Measurements from ENCODE around the gene STXBP4. TPM values are rescaled to one million over a fixed set of nuclear protein-coding genes. Genes with fewer than 3 reads are reported as not detected.
"Not testable (repeated sequence)": the region's sequence is repeated elsewhere in the genome, so short reads cannot be mapped to it uniquely, and the experiment has no call there.

The STXBP4 gene
- total RNA-seq, 2 experiments from 2014 or later, result 7.6 to 7.9 TPM

DNA sequence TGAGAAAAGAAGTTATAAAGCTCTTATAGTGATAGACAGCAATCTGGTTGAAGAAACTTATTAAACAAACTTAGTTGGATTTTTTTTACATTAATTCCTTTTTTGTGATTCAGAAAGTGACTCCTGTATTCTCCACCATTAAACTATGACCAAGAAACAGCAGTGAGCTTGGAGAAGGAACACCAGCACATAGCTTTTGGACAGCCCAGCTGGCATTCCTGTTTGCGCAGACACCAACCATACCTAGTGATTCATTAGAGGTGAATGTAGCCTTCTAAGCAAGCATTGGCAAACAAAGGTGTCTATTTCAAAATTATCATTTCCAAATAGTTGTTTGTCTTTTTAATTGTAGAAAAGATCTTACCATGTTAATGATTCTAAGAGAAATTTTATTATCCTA lies 94.4 kb downstream of the STXBP4 start:
- POLR2A ChIA-PET, result no interaction called here
- H3K27ac Mint-ChIP-seq, result no peak overlapping the region
- H3K36me3 Mint-ChIP-seq (ENCODE audit: low read depth), result no peaks in the 10 kb centered on the region

DNA sequence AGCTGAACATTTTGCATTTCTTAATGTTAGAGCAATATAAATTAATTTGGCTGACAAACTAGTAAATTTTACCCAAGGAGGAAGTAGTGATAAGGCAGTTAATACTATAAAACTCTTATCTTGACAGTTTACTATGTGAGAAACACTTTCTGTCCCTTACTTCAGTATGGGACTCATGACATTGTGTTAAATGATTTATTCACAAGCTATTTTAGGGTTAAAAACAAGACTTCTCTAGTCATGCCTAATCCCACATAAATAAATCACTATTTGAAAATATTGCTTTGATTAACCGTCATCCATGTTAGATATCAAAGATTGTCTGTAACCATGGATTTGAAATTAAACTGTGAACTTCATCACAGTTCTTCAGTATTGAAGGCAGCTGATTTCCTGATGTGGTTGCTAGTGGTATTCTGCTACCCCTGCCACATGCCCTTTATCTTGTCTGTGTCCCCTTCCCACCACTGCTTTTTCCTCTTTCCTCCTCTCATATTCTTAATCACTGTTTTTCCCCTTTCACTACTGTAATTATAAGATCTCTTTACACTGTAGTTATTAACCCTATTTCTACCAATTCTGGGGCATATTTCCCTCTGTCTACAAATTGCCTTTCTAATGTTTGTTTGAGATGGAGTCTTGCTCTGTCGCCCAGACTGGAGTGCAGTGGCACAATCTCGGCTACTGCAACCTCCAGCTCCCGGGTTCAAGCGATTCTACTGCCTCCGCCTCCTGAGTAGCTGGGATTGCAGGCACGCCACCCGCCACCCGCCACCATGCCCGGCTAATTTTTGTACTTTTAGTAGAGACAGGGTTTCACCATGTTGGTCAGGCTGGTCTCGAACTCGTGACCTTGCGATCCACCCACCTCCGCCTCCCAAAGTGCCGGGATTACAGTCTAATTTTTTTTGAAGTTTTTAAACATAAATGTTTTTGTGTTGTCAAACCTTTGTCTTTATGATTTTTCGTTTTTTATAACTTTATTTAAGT lies 95.6 kb downstream of the STXBP4 start:
- Mint-ChIP-seq H3K4me1 (ENCODE audit: low read depth) (no peaks in the 10 kb centered on the region), H3K36me3 (ENCODE audit: low read depth) (no peaks in the 10 kb centered on the region), H3K4me3 (no peak overlapping the region), H3K27me3 (ENCODE audit: low read depth) (no peaks in the 10 kb centered on the region), H3K27ac (no peak overlapping the region), H3K9me3 (ENCODE audit: insufficient read depth) (no peaks in the 10 kb centered on the region)
- no peak for DNase-seq
- no peak for ATAC-seq
- POLR2A ChIA-PET, result no interaction called here
- CTCF ChIA-PET, result no interaction called here

More for the DNA sequence above, 94.4 kb downstream of the STXBP4 start:
- Mint-ChIP-seq H3K27me3 (ENCODE audit: low read depth) (no peaks in the 10 kb centered on the region), H3K9me3 (ENCODE audit: insufficient read depth) (no peaks in the 10 kb centered on the region), H3K4me1 (ENCODE audit: low read depth) (no peaks in the 10 kb centered on the region), H3K4me3 (no peak overlapping the region)
- CTCF ChIA-PET, result no interaction called here
- DNase-seq (no peak), ATAC-seq (no peak)

DNA sequence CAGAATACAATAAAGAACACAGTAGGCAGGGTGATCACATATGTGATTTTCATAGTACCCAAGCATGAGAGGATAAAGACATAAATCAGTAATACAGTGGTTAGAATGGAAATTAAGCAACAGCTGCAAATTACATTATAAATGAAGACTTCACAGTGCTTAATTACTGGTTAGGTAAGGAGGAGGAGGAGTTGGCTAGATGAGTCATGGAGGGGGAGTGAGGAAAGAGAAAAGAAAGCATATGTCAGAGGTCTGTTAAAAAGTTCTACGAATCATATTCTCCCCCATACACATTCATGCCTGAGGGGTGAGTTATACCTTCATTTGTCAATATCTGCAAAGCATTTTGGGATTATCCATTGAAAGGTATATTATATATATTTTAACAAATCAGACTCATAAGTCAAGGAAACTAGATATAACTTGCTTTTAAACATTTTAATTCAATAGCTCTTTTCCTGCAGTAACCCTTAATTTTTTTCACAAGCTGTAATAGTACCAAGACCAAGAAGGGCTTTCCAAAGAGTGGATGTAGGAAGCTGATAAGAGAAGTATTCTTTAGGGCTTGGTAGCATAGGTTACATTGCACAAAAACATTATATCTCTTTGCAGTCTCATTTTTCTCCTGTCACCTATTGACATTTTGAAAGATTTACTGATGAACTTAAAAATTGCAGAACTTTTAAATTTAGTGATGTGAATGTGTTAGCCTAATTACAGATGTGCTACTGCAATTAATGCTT lies 99.3 kb downstream of the STXBP4 start:
- H3K4me3 Mint-ChIP-seq, result no peak overlapping the region

DNA sequence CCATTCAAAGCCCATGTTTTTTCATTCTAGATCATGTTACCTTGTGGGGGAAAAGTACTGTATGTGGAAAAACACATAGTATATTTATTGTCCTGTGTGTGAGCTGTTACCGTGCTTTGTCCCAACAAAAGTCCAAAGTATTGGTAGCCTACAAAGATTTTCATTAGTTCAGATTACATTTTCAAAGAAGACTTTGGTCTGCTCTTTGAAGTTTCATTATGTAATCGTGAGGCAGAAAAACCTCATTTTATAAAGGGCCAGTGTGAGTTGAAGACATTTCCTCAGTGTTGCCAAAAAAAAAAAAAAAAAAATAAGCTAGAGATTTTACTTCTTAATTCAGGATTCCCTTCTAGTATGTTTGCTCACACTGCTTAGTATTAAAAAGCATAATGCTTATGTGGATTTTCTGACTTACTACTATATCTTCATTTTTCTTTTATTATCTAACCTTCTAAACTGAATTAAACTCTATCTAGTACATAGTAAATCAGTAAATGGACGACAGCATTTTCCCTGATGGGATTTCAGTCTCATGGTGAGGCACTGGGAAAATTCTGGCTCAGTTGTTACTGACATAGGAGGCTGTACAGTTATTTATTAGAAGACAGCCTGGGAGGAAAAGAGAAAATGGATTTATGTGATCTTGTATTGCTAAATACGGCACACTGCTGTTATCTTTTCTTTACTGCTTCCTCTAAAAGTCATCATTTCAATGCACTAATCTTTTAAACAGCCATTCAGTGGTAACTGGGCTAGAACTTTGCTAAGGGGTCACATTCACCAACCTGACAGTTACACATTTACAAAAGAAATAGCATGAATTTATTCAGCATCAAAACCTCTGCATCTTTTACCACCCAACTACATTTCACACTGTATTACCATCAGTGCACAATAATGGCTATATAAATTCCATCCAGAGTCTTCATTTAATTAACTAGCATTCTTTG lies 100.6 kb downstream of the STXBP4 start:
- H3K4me1 Mint-ChIP-seq (ENCODE audit: low read depth), result peaks cover 6% of the 10 kb centered on the region
- DNase-seq (no peak), ATAC-seq (no peak)
- no peaks in the 10 kb centered on the region for H3K36me3 Mint-ChIP-seq (ENCODE audit: low read depth)
- H3K27ac Mint-ChIP-seq, result no peak overlapping the region
- no peaks in the 10 kb centered on the region for H3K9me3 Mint-ChIP-seq (ENCODE audit: insufficient read depth)
- H3K4me3 Mint-ChIP-seq, result no peak overlapping the region
- H3K27me3 Mint-ChIP-seq (ENCODE audit: low read depth), result no peaks in the 10 kb centered on the region
- POLR2A ChIA-PET, result no interaction called here
- CTCF ChIA-PET, result interaction anchor here (0.6 to 1.3 kb wide), 2 partner anchors 33 to 287 kb away, joined by 3 read pairs; no protein-coding TSS in a partner anchor

More for the DNA sequence above, 99.3 kb downstream of the STXBP4 start:
- POLR2A ChIA-PET, result no interaction called here
- no peaks in the 10 kb centered on the region for H3K9me3 Mint-ChIP-seq (ENCODE audit: insufficient read depth)
- no peak for DNase-seq
- peaks cover under 1% of the 10 kb centered on the region for H3K4me1 Mint-ChIP-seq (ENCODE audit: low read depth)
- no peak overlapping the region for H3K27ac Mint-ChIP-seq
- CTCF ChIA-PET, result no interaction called here
- H3K36me3 Mint-ChIP-seq (ENCODE audit: low read depth), result no peaks in the 10 kb centered on the region
- no peaks in the 10 kb centered on the region for H3K27me3 Mint-ChIP-seq (ENCODE audit: low read depth)
- no peak for ATAC-seq

DNA sequence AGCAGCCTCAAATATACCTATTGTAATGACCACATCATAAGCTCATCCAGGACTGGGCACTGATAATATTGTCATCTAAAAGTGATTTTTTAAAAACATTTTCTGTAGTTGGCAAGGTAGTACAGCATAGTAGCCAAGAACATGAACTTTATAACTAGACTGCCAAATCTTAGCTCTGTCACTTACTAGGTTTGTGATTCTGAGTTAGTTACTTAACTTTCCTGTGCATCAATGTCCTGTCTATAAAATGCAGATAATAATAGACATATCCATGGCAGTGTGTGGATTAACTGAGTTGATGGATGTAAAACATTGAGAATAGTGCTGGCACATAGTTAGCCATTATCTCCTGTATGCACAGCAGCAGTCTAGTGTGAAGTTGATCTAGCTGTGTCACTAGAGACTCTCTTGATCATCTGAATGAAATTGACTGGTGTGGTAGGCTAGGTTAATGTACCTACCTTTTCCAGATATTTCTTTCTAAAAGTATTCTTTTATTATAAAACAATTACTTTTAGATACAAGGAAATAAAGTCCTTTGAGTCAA lies 101.5 kb downstream of the STXBP4 start:
- Mint-ChIP-seq H3K27me3 (ENCODE audit: low read depth) (no peaks in the 10 kb centered on the region), H3K9me3 (ENCODE audit: insufficient read depth) (no peaks in the 10 kb centered on the region), H3K27ac (no peak overlapping the region), H3K4me3 (no peak overlapping the region), H3K4me1 (ENCODE audit: low read depth) (peaks cover 6% of the 10 kb centered on the region), H3K36me3 (ENCODE audit: low read depth) (no peaks in the 10 kb centered on the region)
- ATAC-seq (no peak), DNase-seq (no peak)
- ChIA-PET POLR2A (no interaction called here), CTCF (interaction anchor here (0.6 to 1.3 kb wide), 3 partner anchors 32 to 680 kb away, joined by 3 read pairs; no protein-coding TSS in a partner anchor)

DNA sequence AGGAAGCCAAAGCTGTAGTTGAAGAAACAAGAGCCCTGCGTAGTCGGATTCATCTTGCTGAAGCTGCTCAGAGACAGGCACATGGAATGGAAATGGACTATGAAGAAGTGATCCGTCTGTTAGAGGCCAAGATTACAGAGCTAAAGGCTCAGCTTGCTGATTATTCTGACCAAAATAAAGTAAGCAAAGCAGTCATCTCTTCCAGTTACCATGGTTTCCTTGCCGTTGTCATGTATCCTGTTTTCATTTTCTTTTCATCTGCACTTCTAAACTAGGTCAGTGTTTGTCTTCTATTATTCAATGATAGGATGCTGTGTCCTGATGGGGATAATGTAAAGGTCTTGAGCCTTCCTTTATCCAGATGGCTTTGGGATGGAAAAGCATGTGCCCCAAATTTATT lies 104.3 kb downstream of the STXBP4 start:
- Mint-ChIP-seq H3K9me3 (ENCODE audit: insufficient read depth) (no peaks in the 10 kb centered on the region), H3K27me3 (ENCODE audit: low read depth) (no peaks in the 10 kb centered on the region), H3K4me1 (ENCODE audit: low read depth) (peaks cover 6% of the 10 kb centered on the region), H3K4me3 (no peak overlapping the region), H3K36me3 (ENCODE audit: low read depth) (peaks cover 1% of the 10 kb centered on the region), H3K27ac (no peak overlapping the region)
- DNase-seq, result no peak
- ATAC-seq, result no peak
- ChIA-PET POLR2A (interaction anchor here (0.8 kb wide), 1 partner anchor 10 kb away, joined by 3 read pairs; no protein-coding TSS in a partner anchor), CTCF (interaction anchor here (1.1 kb wide), 1 partner anchor 18 kb away, joined by 3 read pairs; no protein-coding TSS in a partner anchor)

DNA sequence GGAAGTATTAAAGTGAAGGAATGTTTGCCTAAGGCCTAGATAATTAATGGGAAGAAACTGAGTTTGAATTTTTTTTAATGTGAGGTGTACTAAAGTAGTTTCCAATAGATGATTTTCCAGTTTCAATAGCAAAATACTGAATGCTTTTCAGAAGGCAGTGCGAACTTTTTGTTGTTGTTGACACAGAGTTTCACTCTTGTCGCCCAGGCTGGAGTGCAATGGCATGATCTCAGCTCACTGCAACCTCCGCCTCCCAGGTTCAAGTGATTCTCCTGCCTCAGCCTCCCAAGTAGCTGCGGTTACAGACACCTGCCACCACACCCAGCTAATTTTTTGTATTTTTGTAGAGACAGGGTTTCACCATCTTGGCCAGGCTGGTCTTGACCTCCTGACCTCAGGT lies 104.9 kb downstream of the STXBP4 start:
- not testable (repeated sequence) for H3K4me1 Mint-ChIP-seq (ENCODE audit: low read depth); H3K9me3 Mint-ChIP-seq (ENCODE audit: insufficient read depth); ATAC-seq; H3K4me3 Mint-ChIP-seq; DNase-seq; H3K27ac Mint-ChIP-seq; H3K36me3 Mint-ChIP-seq (ENCODE audit: low read depth); H3K27me3 Mint-ChIP-seq (ENCODE audit: low read depth)
- POLR2A ChIA-PET, result interaction anchor here (0.8 kb wide), 1 partner anchor 10 kb away, joined by 3 read pairs; no protein-coding TSS in a partner anchor
- CTCF ChIA-PET, result interaction anchor here (1.1 kb wide), 1 partner anchor 19 kb away, joined by 3 read pairs; no protein-coding TSS in a partner anchor

DNA sequence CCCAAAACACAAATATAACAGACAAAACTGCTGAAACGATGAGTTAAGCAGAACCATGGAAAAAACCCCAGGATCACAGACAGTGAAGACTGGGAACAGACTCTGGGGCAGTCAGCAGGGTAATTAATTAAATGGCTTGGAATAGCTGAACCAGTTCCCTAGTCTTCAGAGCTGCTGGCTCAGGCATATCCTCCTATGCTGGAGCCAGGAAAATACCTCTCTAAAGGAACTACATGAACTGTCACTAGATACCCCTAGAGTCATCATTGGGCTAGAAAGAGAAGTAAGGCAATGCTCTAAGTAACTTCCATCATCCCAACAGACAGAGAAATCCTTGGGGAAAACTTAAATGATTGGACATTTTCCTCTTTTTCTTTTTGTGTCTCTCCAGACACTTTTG lies 113.0 kb downstream of the STXBP4 start:
- Mint-ChIP-seq H3K4me1 (ENCODE audit: low read depth) (no peaks in the 10 kb centered on the region), H3K36me3 (ENCODE audit: low read depth) (peaks cover 6% of the 10 kb centered on the region), H3K27me3 (ENCODE audit: low read depth) (no peaks in the 10 kb centered on the region), H3K27ac (no peak overlapping the region), H3K4me3 (no peak overlapping the region), H3K9me3 (ENCODE audit: insufficient read depth) (no peaks in the 10 kb centered on the region)
- ChIA-PET POLR2A (no interaction called here), CTCF (no interaction called here)
- DNase-seq (no peak), ATAC-seq (no peak)

DNA sequence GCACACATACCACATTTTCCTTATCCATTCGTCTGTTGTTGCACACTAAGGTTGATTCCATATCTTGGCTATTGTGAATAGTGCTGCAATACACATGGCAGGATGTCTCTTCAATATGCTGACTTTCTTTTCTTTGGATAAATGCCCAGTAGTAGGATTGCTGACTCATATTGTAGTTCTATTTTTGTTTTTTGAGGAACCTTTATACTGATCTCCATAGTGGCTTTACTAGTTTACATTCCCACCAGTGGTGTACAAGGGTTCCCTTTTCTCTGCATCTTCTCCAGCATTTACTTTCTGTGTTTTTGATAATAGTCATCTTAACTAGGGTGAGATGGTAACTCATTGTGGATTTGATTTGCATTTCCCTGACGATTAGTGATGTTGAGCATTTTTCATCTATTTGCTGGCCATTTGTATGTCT lies 118.1 kb downstream of the STXBP4 start:
- Mint-ChIP-seq H3K4me1 (ENCODE audit: low read depth) (peaks cover 16% of the 10 kb centered on the region), H3K27me3 (ENCODE audit: low read depth) (no peaks in the 10 kb centered on the region), H3K4me3 (no peak overlapping the region), H3K9me3 (ENCODE audit: insufficient read depth) (no peaks in the 10 kb centered on the region), H3K36me3 (ENCODE audit: low read depth) (peaks cover 6% of the 10 kb centered on the region), H3K27ac (no peak overlapping the region)
- ChIA-PET CTCF (no interaction called here), POLR2A (no interaction called here)
- ATAC-seq (no peak), DNase-seq (no peak)

DNA sequence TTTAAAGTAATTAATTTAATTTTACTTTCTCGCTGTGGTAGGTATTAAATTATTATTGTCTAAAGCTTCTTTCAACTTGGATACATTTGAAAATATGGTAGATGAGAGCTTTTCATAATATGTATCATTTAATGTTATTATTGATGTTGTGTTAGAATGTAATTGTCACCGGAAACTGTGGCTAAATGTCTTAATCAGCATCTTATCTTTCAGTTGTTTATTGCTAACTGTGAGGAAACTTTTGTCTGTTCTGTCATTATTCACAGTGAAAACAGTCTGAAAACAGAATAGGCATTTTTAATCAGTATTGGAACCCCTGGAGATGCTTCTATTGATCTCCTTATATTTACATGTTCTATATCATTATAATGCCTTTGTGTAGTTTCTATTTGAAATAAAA lies 120.7 kb downstream of the STXBP4 start:
- H3K36me3 Mint-ChIP-seq (ENCODE audit: low read depth), result peaks cover 3% of the 10 kb centered on the region
- ATAC-seq, result no peak
- H3K27ac Mint-ChIP-seq, result no peak overlapping the region
- POLR2A ChIA-PET, result no interaction called here
- H3K4me3 Mint-ChIP-seq, result no peak overlapping the region
- H3K9me3 Mint-ChIP-seq (ENCODE audit: insufficient read depth), result no peaks in the 10 kb centered on the region
- H3K4me1 Mint-ChIP-seq (ENCODE audit: low read depth), result peaks cover 22% of the 10 kb centered on the region
- no peak for DNase-seq
- no peaks in the 10 kb centered on the region for H3K27me3 Mint-ChIP-seq (ENCODE audit: low read depth)
- CTCF ChIA-PET, result no interaction called here

DNA sequence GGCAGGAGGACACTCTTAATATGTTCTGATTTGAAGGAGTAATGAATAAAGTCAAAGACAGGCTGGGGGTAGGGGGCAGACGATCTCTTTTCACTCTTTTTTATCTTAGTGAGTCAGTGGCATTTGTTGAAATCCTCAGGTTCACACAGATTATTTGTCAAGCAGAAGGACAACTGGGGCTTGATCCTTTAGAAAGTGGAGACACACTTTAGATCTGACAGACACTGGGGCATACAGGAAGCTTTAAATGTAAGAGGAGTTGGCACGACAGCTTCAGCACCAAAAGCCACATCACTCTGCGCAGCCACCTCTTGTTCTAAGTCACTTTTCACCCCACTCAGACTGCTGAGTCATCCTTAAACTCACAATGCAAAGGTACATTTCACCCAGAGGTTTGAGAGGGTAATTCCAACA lies 121.5 kb downstream of the STXBP4 start:
- Mint-ChIP-seq H3K27ac (peak overlapping the region; percentile 64), H3K4me3 (no peak overlapping the region), H3K27me3 (ENCODE audit: low read depth) (no peaks in the 10 kb centered on the region), H3K36me3 (ENCODE audit: low read depth) (peaks cover 3% of the 10 kb centered on the region), H3K4me1 (ENCODE audit: low read depth) (peaks cover 22% of the 10 kb centered on the region), H3K9me3 (ENCODE audit: insufficient read depth) (no peaks in the 10 kb centered on the region)
- ATAC-seq, result peak; percentile 92
- CTCF ChIA-PET, result interaction anchor here (0.8 to 1.9 kb wide), 2 partner anchors 10 to 12 kb away, joined by 3 to 6 read pairs; no protein-coding TSS in a partner anchor
- DNase-seq, result peak; percentile 67
- POLR2A ChIA-PET, result no interaction called here

Measured in activated CD8-positive, alpha-beta T cell treated with anti-CD3 and anti-CD28 coated beads, Interleukin-2, amount 10 ng/mL, durations not matched to agents 7 days and 5 days (primary cell).